DLD1 (cell line): ENCODE results near the gene KIAA1671.
"Not testable (repeated sequence)": the region's sequence is repeated elsewhere in the genome, so short reads cannot be mapped to it uniquely, and the experiment has no call there.

Experiments
- in situ Hi-C: cut with HindIII; loops from 2 replicates; pipeline ENCODE4 v1.10.0; 2017; ENCODE audit warnings: low sequenced_read_pairs

KIAA1671 gene

DNA sequence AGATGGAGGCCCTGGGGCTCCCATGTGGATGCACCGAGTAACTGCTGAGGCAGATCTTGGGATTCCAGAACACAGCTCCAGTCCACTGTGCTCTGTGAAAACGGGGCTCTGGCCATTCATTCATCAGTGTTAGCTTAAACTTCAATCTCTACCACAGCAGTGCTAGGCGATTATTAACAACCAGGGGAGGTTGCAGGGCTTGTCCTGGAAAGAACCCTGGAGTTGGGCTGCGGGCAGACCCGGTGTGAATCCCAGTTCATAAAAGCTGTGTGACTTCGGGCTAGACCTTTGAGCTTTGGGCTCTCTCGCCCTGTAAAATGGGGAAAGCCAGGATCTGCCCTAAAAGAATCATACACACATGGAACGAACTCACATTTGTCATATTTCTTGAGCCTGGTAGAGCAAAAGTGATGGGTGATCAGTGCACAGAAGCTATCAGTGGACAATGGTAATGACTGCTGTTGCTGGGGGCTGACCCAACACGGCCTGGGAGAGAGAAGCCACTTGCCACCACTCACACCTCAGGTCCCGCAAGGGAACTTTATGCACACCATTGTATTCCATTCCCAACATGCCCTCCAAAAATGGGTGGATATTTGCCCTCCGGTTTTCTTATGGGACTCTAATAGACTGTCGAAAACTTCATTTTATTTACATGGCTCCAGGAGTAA lies 231.6 kb downstream of the KIAA1671 start:
- in situ Hi-C loops: no loop called here

DNA sequence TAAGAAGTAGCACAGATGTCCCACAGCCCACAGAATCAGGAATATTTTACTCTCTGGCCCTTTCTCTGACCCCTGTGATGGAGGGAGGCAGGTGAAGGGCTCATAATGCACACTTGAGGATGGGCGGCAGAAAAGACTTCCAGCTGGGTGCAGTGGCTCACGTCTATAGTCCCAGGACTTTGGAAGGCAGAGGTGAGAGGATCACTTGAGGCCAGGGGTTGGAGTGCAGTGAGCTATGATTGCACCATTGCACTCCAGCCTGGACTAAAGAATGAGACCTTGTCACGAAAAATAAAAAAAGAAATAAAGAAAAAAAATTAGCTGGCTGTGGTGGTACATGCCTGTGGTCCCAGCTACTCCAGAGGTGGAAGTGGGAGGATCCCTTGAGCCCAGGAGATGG lies 233.6 kb downstream of the KIAA1671 start:
- in situ Hi-C loops: no loop called here

DNA sequence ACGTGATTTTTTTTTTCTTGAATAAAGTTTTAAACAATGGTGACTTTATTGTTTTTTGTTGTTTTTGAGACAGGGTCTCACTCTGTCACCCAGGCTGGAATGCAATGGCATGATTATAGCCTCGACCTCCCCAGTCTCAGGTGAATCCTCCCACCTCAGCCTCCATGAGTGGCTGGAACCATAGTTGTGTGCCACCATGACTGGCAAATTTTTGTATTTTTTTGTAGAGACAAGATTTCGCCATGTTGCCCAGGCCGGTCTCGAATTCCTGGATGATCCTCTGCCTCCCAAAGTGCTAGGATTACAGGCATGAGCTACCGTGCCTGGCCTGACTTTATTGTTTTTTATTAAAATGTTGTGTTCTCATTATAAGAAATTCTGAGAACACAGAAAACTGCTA lies 235.0 kb downstream of the KIAA1671 start:
- in situ Hi-C loops: no loop called here

DNA sequence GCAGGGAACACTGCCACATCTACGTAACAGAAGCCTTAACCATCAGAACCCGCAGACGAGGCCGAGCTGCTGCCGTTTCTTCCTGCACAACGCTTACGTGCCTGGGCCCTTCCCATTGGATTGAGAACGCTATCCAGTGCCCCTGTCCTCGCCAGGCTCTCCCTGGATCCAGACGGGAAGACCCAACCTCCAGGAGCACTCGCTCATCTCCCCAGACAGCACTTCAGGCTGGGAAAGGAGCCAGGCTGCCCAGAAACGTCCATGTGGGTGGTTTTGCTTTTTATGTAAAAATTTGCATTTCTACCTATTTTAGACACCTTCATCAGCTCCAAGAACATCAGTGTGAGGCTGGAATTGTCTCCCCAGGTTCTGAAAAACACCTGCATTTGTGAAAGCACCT lies 239.9 kb downstream of the KIAA1671 start:
- in situ Hi-C loops: no loop called here

DNA sequence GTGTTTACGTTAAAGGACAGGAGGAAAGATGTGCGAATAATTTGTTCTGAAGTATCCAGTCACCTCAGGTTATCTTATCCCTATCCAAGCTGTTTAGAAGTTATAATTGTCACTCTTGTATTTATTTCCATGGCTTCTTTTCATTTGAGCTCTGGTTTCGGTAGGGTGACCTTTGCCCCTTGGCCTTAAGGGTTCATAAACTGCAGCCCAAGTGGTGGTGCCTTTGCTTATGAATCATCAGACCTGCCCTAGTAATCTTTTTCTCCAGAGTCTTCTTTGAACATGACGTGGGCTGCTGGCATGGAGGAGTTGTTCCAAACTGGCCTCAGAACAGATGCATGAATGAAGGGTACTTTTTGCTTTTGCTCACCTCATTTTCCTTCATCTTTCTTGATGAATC lies 240.6 kb downstream of the KIAA1671 start:
- in situ Hi-C loops: no loop called here

DNA sequence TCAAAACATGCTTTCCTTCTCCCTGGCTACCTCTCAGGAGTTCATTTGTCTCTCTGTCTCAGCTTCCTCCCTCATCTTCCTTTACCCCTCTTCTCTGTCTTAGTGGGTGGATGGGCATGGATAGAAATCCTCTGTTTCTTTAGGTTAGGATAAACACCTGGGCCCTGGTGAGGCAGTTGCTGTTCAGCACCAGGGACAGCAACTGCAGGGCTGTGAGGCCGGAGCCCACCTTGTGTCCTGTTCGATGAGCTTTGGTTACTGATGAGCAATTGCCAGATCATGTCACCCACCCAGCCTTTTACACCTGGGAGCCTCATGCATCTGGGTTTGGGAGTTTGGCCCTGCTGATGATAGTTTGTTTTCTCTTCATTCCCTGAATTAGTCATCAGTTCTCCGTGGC lies 241.0 kb downstream of the KIAA1671 start:
- in situ Hi-C loops: no loop called here

DNA sequence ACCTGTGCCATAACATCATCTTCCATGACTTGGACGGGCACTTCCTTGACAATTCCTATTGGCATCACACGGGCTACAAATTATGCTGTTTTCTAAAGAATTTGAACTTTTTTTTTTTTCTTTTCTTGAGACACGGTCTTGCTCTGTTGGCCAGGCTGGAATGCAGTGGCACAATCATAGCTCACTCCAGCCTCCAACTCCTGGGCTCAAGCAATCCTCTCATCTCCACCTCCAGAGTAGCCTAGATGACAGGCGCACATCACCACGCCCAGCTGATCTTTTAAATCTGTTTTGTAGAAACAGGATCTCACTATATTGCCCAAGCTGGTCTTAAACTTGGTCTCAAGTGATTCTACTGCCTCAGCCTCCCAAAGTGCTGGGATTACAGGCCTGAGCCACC lies 243.8 kb downstream of the KIAA1671 start:
- in situ Hi-C loops: no loop called here

DNA sequence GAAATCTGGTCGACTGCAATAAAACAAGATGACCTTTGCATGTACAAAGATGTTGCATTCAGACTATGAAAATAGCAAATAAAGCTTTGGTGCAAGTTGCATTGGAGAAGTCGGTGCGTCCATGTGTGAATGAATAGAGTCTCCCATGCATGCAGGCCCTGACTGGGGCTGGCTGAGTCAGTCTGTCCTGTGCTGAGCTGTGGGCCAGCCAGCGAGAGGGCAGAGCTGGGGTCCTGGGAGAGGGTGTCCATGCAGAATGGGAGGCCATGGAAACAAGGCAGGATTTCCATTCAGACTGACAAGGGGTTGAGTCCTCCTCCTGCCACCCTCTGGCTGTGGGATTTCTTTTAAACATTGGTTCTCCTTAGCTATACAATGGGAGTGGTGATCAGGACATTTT lies 244.8 kb downstream of the KIAA1671 start:
- in situ Hi-C loops: no loop called here

DNA sequence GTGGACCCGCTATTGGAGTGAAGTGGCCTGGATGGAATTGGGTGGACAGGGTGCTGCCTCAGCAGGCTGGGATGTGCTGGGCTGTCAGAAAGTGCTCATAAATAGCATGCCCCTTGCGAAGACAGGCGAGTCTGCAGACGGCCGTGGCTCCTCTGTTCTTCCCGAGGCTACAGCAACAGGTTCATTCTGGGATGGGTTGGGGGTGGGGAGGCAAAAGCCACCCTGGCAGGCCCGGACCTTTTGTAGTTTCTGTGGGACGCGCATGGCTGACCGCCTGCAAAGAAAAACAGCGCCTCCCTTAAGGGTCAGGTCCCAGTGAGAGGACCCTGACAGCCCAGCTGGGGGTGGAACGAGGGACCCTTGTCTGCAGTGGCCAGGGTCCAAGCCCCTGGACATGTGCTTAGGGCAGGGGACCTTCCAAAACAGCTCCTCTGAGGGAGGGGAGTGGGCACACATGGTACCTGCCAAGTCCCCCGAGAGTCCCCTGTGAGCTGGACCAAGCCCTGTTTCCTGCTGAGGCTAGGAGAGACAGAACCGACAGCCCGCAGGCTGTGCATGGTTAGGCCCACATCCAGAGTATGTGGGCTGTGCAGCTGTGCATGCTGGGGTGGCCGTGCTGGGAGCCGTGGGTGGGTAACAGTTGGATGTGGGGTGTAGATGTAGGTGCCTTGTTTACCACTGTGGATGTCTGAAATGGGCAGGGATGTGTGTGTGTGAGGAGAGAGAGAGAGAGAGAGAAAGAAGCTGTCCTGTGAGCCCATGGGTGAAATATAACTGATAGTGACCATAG lies 247.4 kb downstream of the KIAA1671 start, which contains the start of gene CRYBB3:
Gene CRYBB3 (plus strand): TSS at position 128 of the 790 bp plus-strand sequence. CDS start 1,539 bp downstream, outside the sequence.
- in situ Hi-C loops: no loop called here

DNA sequence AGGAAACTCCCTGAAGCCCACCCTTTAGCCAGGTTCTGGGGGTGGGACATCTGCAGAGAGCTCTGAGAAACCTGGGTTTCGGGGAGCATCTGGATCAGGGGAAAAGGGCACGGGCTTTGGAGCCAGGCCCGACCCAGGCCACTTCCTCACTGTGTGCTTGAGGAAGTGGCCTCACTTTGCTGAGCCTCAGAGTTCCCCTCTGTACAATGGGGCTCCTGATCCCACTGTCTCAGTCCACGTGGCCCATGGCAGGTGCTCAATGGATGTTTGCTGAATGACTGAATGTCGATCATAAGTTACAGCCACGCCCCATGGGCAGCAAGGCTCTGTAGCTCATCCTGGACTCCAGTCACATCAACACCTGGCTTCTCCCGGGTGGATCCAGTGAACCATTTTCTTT lies 248.5 kb downstream of the KIAA1671 start:
- in situ Hi-C loops: no loop called here

DNA sequence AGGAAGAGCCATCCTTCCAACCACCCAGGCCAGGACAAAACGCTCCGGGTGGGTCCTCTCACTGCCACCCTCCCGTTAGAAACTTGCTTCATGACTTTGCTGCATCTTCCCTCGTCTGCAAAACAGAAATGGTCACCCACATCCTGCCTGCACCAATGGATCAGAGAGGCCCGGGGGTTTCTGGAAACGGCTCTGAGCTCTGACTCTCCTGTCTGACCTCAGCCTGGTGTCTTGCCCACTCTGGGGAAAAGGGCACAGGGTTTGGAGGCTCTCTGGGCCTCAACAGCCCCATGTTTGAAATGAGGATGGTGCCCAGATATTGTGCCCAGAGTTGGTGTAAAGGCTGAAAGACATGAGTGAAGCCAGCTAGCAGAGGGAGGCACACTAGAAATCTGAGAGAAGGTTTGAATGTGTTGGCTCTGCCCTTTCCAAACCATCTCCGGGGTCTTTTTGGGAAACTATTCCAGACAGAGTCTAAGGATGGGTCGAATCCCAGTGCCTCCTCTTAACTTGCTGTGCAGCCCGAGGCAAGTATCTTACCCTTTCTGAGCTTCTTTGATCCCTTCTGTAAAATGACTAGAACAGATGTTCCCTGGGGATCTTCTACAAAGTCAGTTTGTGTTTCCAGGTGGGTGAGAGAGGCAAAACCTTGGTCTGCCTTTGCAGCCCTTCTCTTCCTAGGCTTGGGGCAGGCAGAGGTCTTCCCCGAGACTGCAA lies 249.2 kb downstream of the KIAA1671 start:
- in situ Hi-C loops: no loop called here

DNA sequence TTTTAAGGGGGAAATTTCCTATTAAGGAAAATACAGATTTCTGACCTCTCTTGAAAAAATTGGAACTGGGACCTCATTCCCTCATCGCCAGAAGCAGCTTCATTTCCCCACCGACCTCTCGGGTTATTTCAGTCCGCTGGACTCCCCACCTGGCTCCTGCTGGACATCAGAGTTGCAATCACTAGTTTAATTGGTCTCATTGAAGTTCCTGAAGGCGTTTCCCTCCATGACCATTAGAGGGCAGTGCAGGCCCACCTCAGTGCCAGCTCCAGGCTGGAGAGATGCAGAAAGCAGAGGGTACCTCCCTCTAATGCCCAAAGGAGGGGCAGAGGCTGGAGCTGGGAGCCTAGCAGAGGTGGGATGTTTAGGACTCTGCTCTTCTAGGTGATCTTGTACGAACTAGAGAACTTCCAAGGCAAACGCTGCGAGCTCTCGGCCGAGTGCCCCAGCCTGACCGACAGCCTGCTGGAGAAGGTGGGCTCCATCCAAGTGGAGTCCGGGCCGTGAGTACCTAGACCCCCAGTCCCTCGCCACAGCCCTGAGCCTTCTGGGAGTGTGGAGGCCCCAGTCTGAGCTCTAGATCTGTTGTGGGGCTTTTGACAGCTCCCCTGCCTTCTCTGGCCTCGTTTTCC lies 249.9 kb downstream of the KIAA1671 start:
- in situ Hi-C loops: no loop called here

DNA sequence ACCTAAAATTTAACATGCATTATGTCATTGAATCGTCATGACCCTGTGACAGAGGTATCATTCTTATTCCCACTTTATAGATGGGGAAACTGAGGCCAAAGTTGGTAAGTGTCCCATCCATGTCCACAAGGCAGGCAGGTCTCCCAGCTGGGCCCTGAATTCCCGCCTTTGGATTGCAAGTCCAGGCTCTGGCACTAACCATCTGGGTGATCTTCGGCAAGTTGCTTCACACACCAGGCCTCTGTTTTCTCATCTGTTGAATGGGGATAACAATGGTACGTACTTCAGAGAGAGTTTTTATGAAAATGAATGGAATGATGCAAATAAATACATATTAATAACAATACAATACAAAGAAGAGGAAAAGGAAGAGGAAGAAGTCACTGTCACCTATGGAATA lies 250.6 kb downstream of the KIAA1671 start:
- in situ Hi-C loops: no loop called here

DNA sequence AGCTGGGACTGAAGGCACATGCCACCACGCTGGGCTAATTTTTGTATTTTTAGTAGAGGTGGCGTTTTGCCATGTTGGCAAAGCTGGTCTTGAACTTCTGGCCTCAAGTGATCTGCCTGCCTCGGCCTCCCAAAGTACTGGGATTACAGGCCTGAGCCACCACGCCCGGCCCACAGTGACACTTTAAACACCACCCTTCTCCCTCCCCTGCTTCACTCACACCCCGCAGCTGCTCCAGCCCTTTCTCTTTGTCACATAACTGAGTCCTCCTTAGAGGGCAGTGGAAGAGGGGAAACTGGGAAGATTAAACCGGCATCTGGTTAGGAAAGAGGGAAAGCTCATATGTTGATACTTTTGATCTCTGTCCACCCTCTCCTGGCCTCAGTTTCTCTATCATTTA lies 252.0 kb downstream of the KIAA1671 start:
- in situ Hi-C loops: not testable (repeated sequence)

DNA sequence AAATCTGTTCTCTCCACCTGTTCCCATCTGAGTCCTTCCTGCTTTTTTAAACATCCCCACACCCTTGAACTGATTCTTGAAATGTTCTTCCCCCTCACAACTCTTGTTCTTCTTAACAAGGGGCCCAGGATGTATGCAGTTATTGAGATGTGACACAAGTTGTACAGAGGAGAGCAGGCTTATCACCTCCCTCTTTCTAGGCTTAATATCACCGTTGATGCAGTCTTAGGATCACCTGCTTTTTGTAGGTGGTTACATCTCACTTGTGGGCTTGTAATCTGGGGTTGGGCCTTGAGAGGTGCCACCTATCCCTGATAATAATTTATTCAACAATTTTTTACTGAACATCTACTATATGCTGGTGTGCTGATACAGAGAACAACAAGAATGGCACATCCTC lies 253.3 kb downstream of the KIAA1671 start:
- in situ Hi-C loops: no loop called here

DNA sequence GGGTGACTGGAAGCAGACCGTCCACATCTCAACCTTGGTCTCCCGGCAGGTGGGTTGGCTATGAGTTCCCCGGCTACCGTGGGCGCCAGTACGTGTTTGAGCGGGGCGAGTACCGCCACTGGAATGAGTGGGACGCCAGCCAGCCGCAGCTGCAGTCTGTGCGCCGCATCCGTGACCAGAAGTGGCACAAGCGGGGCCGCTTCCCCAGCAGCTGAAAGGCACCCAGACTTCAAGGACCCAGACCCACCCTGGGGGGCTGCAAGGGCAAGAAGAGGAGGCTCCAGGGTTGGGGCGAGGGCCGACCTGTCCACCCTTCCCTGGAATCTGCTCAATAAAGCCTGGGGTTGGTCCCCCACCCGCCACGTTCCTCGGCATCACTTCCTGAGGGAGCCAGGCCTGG lies 254.5 kb downstream of the KIAA1671 start:
- in situ Hi-C loops: no loop called here

DNA sequence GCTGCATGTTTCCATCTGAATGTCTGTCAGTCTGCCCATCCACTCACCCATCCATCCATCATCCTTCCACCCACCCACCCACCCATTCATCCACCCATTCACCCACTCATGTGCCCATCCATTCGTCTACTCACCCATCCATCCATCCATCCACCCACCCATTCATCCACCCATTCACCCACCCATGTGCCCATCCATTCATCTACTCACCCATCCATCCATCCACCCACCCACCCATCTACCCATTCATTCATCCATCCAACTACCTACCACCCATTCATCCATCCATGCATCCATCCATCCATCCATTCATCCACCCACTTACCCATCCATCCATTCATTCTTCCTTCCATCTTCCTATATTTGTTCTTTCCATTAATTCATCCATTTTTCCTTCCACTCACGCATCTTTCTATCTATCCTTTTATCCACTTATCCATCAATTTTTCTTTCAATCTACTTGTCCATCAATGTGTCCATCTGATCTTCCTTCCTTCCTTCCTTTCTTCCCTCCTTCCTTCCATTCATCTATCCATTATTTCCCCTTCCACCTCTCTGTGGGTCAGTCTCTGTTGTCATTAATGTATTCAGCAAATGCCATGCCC lies 255.1 kb downstream of the KIAA1671 start:
- in situ Hi-C loops: no loop called here

DNA sequence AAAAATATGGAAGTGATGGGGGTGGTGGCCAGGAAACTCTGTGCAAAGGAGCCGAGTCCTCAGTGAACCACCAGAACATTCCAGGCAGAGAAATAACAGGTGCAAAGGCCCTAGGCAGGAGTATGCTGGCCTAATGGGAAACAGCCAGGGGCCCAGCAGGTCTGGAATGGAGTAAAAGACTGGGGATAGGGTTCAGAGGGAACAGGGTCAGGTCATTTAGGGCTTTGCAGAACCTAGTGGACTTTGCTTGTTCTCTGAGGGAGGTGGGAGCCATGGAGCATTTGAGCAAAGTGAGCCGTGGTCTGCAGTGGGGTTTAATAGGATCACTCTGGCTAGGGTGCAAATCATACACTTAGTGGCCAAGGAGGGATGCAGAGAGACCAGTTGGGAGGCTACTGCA lies 255.8 kb downstream of the KIAA1671 start:
- in situ Hi-C loops: no loop called here

DNA sequence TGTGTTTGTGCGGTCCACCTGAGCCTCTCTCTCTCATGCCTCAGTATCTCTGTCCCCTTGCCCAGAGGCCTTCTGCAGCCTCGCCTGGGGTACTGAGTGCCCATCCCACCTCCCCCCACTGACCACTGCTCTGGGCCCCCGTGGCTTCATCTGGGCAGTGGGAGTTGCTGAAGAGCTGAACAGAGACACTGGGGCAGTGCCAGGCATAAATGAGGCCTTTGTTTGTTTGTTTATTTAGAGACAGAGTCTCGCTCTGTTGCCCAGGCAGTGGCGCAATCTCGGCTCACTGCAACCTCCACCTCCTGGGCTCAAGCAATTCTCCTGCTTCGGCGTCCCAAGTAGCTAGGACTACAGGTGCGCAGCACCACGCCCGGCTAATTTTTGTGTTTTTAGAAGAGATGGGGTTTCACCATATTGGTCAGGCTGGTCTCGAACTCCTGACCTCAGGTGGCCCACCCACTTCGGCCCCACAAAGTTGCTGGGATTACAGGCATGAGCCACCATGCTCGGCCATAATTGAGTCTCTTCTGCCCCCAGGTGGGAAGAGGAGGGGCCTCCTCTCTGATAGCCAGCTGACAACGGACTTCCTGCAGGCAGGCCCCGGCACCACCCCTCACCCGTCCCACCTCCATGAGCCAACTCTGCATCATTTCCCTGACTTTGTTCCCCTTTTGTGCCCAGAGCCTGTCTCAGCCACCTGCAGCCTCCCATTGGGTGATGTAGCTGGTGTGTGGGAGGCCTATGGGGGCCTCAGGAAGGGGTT lies 256.4 kb downstream of the KIAA1671 start:
- in situ Hi-C loops: no loop called here

DNA sequence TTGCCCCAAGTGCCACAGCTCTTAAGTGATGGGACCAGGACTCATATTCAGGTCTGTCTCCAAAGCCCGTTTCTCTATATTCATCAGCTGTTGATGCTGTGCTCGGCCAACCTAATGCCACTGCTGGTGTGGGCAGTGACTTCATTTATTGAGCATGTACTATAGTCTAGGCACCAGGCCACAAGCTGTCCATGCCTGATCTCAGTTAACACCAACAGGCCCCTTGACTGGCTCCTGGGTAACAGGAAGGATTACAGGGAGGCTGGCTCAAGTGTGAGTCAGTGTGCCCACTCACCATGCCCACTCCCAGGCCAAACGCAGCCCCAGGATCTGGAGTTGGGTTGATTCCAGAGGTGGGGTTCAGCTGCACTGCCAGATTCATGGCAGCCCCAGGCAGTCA lies 258.3 kb downstream of the KIAA1671 start:
- in situ Hi-C loops: no loop called here
